GM12878 (cell line): Measurements from ENCODE around the gene PRKN. TPM values are rescaled to one million over a fixed set of nuclear protein-coding genes. Genes with fewer than 3 reads are reported as not detected.

Experiments
- ATAC-seq: fragments of 200-7000 bp; cut with Tn5 transposase; 3 replicates; pipeline ENCODE4 v1.9.1; 2020; ENCODE audit warnings: mild to moderate bottlenecking, moderate library complexity
- BruUV-seq: library from RNA; stranded (reverse); fragments of 400-500 nt; replicated peaks from 2 replicates; lab custom pipeline; 2021; lab: Mats Ljungman, UMichigan
- CTCF ChIA-PET: fragments of 300-600 bp; sonication (Branson Sonifier 250); formaldehyde crosslinking; extraction: SDS; loops from one replicate; lab custom pipeline; 2021; ENCODE audit warnings: inconsistent platforms; lab: Yijun Ruan, JAX
- POLR2A ChIA-PET: fragments of 350-600 bp; formaldehyde crosslinking; extraction: SDS; loops from one replicate; lab custom pipeline; 2021; ENCODE audit warnings: inconsistent platforms; lab: Charles Lee
- RAD21 ChIA-PET: fragments of 300-600 bp; sonication (Branson Sonifier 250); formaldehyde crosslinking; loops from one replicate; lab custom pipeline; 2023; ENCODE audit warnings: antibody characterized with exemption; ENCODE audit not compliant: unreplicated experiment; lab: Charles Lee
- SMC1A ChIA-PET: fragments of 300-600 bp; sonication (Branson Sonifier 250); formaldehyde crosslinking; loops from one replicate; lab custom pipeline; 2023; ENCODE audit not compliant: unreplicated experiment, uncharacterized antibody; lab: Charles Lee
- DNase-seq: peaks from one replicate; pipeline ENCODE4 v3.0.0-alpha.2; 2011; ENCODE audit warnings: low read depth, low spot score
- FAIRE-seq: peaks from 3 replicates; lab custom pipeline; 2011; peaks lifted over from hg19 to GRCh38; lab: Jason Lieb, UNC
- H2AFZ ChIP-seq: 2 replicates; pipeline ENCODE4 v1.6.0; 2011; ENCODE audit warnings: low read depth, low read length, control low read depth; ENCODE audit not compliant: control insufficient read depth
- H3K27ac ChIP-seq: 2 replicates; pipeline ENCODE4 v1.5.1; 2011; ENCODE audit warnings: control low read depth; ENCODE audit not compliant: control insufficient read depth, insufficient read depth
- H3K27me3 ChIP-seq, 2 experiments: replicated peaks in 1 of 2; 2 replicates each; pipeline versions ENCODE4 v1.6.0 to v1.6.1; 2011; ENCODE audit warnings: low read length in 1 of 2; ENCODE audit not compliant: control insufficient read depth in 2 of 2, insufficient read depth in 2 of 2
- H3K36me3 ChIP-seq, 2 experiments: 2 replicates each; pipeline ENCODE4 v1.5.1; 2011; ENCODE audit warnings: low read length in 1 of 2; ENCODE audit not compliant: control insufficient read depth in 2 of 2, insufficient read depth in 2 of 2
- H3K4me1 ChIP-seq: 2 replicates; pipeline ENCODE4 v1.6.1; 2011; ENCODE audit warnings: mild to moderate bottlenecking, low read length, moderate library complexity, mixed read lengths; ENCODE audit not compliant: control insufficient read depth, insufficient read depth
- H3K4me2 ChIP-seq: 2 replicates; pipeline ENCODE4 v1.6.0; 2011; ENCODE audit warnings: control low read depth; ENCODE audit not compliant: control insufficient read depth, insufficient read depth
- H3K4me3 ChIP-seq: fragments of 200-600 bp; sonication (generic); 2 replicates; pipeline ENCODE4 v1.5.1; 2016
- H3K79me2 ChIP-seq: 2 replicates; pipeline ENCODE4 v1.6.0; 2011; ENCODE audit warnings: low read length; ENCODE audit not compliant: control insufficient read depth, insufficient read depth
- H3K9ac ChIP-seq: 2 replicates; pipeline ENCODE4 v1.8.0; 2011; ENCODE audit warnings: low read length, control low read depth, mixed read lengths; ENCODE audit not compliant: control insufficient read depth, insufficient read depth
- H3K9me3 ChIP-seq: replicated peaks from 3 replicates; pipeline ENCODE4 v1.5.1; 2011; ENCODE audit warnings: mild to moderate bottlenecking, low read length; ENCODE audit not compliant: control insufficient read depth, insufficient read depth
- H4K20me1 ChIP-seq: 2 replicates; pipeline ENCODE4 v1.6.0; 2011; ENCODE audit not compliant: control insufficient read depth, insufficient read depth
- CREB1 ChIP-seq: IDR thresholded peaks from 2 replicates; pipeline ENCODE4 v1.6.1; 2012; ENCODE audit warnings: low read depth, mild to moderate bottlenecking, inconsistent platforms
- DPF2 ChIP-seq: fragments of 450-650 bp; IDR thresholded peaks from 2 replicates; pipeline ENCODE4 v1.6.1; 2017; ENCODE audit warnings: mild to moderate bottlenecking
- GATAD2B ChIP-seq: fragments of 450-650 bp; conservative IDR thresholded peaks from 2 replicates; pipeline ENCODE4 v1.6.1; 2017; ENCODE audit warnings: low read depth, mild to moderate bottlenecking, moderate library complexity
- JUND ChIP-seq: IDR thresholded peaks from 2 replicates; pipeline ENCODE4 v1.6.1; 2012; ENCODE audit warnings: low read depth, mild to moderate bottlenecking, low read length, improper control_type of control experiment, moderate library complexity
- KAT2A ChIP-seq: conservative IDR thresholded peaks from 2 replicates; pipeline ENCODE4 v1.6.1; 2011; ENCODE audit warnings: low read depth, low read length; ENCODE audit not compliant: control insufficient read depth
- KDM1A ChIP-seq: fragments of 200-600 bp; sonication (generic); IDR thresholded peaks from 2 replicates; pipeline ENCODE4 v1.6.1; 2016; ENCODE audit warnings: borderline replicate concordance
- TCF7 ChIP-seq: IDR thresholded peaks from 2 replicates; pipeline ENCODE4 v1.6.1; 2014; ENCODE audit warnings: antibody characterized with exemption, borderline replicate concordance
- YY1 ChIP-seq: IDR thresholded peaks from 2 replicates; pipeline ENCODE4 v1.6.1; 2011; ENCODE audit warnings: low read depth, mild to moderate bottlenecking, low read length
- WGBS: methylation state at CpG from one replicate; pipeline ENCODE4 v1.1.6; 2016; ENCODE audit warnings: low lambda C conversion rate; ENCODE audit not compliant: insufficient replicate concordance, insufficient coverage; ENCODE audit errors: missing lambda C conversion rate; 5-methylcytosine and 5-hydroxymethylcytosine counted together
- in situ Hi-C: fragments of 300-500 bp; cut with MboI; formaldehyde crosslinking; loops from 9 replicates; pipeline ENCODE4 v1.14.3; 2018; ENCODE audit warnings: mixed read lengths
- intact Hi-C: fragments of 100-400 bp; cut with micrococcal nuclease; formaldehyde crosslinking; loops from one replicate; pipeline ENCODE4 v1.14.2; 2022; ENCODE audit not compliant: unreplicated experiment
- polyA plus RNA-seq, 11 experiments: library from polyadenylated mRNA; depleted of rRNA in 4 of 11; unstranded in 6 of 11; stranded (reverse) in 5 of 11; fragments of >200 nt; fragmentation: Nextera tagmentation in 4 of 11; fragmentation: Illumina TruSeq in 1 of 11; extraction: Ambion mirVana in 4 of 11; extraction: Trizol in 1 of 11; gene quantifications; 1 replicate in 1 of 11; 2 replicates in 10 of 11; pipeline versions ENCODE4 v1.2.1 to v1.2.3, GENCODE V29; 2011 to 2016; ENCODE audit warnings: inconsistent platforms in 2 of 11, missing spikeins in 2 of 11, low read depth in 1 of 11
- total RNA-seq, 4 experiments: library from RNA; depleted of rRNA in 3 of 4; stranded (reverse); fragments of >200 nt in 3 of 4; fragmentation: Illumina TruSeq in 1 of 4; extraction: Trizol in 1 of 4; gene quantifications; 2 replicates each; pipeline versions ENCODE4 v1.2.1 to v1.2.3, GENCODE V29; 2013 to 2021
- TF ChIP-seq, protein P1 (sequence below): fragments of 450-650 bp; formaldehyde crosslinking; IDR thresholded peaks from 2 replicates; pipeline ENCODE4 v1.4.0; 2020; ENCODE audit warnings: mild to moderate bottlenecking, moderate library complexity
- TF ChIP-seq, protein P2 (sequence below): fragments of 450-650 bp; formaldehyde crosslinking; IDR thresholded peaks from 2 replicates; pipeline ENCODE4 v1.5.0; 2022; ENCODE audit warnings: mild to moderate bottlenecking, missing genetic modification characterization
- TF ChIP-seq, protein P3 (sequence below): IDR thresholded peaks from 2 replicates; pipeline ENCODE4 v1.6.1; 2012; ENCODE audit warnings: mild to moderate bottlenecking, low read depth, low read length
- TF ChIP-seq, protein P4 (sequence below): IDR thresholded peaks from 2 replicates; pipeline ENCODE4 v1.6.1; 2012; ENCODE audit warnings: low read depth, low read length, improper control_type of control experiment

PRKN gene
- total and polyA plus RNA-seq, 10 of the 15 experiments (the other 5 are each of a cell fraction or from before 2014, with no cell fraction given) = 0.06 to 0.09 TPM; not detected in 8

DNA sequence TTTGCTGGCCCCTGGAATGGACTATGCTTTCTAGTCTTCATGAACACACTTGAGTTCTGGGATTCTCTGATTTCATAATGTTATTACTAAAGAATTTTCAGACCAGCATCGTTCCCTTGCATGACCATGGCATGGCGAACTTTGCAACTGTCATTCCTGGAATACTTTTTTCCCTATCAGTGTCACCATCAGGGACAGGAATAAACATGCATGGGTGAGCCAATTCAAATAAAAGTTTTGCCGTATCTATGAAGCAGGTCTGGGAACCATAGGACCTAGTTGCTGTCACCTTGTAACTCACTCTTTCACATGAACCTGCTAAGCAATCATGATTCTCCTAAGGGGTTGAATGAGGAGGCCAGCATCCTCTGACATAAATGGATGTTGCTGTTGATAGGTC, 1385.5 kb downstream of the PRKN start:
- no peaks in the 10 kb centered on the region for H3K9me3 ChIP-seq
- no peak overlapping the region for H3K4me3 ChIP-seq
- H4K20me1 ChIP-seq = no peaks in the 10 kb centered on the region
- FAIRE-seq = no peak
- no peak for ATAC-seq
- no peaks in the 10 kb centered on the region for H3K79me2 ChIP-seq
- in situ Hi-C loops = no loop called here
- SMC1A ChIA-PET = no interaction called here
- no peak overlapping the region for H3K9ac ChIP-seq
- no peaks in the 10 kb centered on the region for H3K4me1 ChIP-seq
- intact Hi-C loops = no loop called here
- H3K27ac ChIP-seq = no peak overlapping the region
- DNase-seq = no peak
- no peak overlapping the region for H3K4me2 ChIP-seq
- CTCF ChIA-PET = interaction anchor here (1.5 kb wide), 1 partner anchor 29 kb away, joined by 3 read pairs; no protein-coding TSS in a partner anchor
- WGBS = 18% methylated on average over 3 of the region's 3 CpGs
- POLR2A ChIA-PET = no interaction called here
- H2AFZ ChIP-seq = no peak overlapping the region
- BruUV-seq = no TSS peak
- no peaks in the 10 kb centered on the region for H3K36me3 ChIP-seq
- RAD21 ChIA-PET = no interaction called here
- H3K27me3 ChIP-seq = no peaks in the 10 kb centered on the region
- TF ChIP-seq KDM1A (no peak), DPF2 (no peak), KAT2A (no peak), GATAD2B (no peak), YY1 (no peak), JUND (no peak), TCF7 (no peak), CREB1 (no peak)
- TF ChIP-seq, protein P1, sequence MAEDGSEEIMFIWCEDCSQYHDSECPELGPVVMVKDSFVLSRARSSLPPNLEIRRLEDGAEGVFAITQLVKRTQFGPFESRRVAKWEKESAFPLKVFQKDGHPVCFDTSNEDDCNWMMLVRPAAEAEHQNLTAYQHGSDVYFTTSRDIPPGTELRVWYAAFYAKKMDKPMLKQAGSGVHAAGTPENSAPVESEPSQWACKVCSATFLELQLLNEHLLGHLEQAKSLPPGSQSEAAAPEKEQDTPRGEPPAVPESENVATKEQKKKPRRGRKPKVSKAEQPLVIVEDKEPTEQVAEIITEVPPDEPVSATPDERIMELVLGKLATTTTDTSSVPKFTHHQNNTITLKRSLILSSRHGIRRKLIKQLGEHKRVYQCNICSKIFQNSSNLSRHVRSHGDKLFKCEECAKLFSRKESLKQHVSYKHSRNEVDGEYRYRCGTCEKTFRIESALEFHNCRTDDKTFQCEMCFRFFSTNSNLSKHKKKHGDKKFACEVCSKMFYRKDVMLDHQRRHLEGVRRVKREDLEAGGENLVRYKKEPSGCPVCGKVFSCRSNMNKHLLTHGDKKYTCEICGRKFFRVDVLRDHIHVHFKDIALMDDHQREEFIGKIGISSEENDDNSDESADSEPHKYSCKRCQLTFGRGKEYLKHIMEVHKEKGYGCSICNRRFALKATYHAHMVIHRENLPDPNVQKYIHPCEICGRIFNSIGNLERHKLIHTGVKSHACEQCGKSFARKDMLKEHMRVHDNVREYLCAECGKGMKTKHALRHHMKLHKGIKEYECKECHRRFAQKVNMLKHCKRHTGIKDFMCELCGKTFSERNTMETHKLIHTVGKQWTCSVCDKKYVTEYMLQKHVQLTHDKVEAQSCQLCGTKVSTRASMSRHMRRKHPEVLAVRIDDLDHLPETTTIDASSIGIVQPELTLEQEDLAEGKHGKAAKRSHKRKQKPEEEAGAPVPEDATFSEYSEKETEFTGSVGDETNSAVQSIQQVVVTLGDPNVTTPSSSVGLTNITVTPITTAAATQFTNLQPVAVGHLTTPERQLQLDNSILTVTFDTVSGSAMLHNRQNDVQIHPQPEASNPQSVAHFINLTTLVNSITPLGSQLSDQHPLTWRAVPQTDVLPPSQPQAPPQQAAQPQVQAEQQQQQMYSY (CRISPR knock-in tag) = no peak
- TF ChIP-seq, protein P2, sequence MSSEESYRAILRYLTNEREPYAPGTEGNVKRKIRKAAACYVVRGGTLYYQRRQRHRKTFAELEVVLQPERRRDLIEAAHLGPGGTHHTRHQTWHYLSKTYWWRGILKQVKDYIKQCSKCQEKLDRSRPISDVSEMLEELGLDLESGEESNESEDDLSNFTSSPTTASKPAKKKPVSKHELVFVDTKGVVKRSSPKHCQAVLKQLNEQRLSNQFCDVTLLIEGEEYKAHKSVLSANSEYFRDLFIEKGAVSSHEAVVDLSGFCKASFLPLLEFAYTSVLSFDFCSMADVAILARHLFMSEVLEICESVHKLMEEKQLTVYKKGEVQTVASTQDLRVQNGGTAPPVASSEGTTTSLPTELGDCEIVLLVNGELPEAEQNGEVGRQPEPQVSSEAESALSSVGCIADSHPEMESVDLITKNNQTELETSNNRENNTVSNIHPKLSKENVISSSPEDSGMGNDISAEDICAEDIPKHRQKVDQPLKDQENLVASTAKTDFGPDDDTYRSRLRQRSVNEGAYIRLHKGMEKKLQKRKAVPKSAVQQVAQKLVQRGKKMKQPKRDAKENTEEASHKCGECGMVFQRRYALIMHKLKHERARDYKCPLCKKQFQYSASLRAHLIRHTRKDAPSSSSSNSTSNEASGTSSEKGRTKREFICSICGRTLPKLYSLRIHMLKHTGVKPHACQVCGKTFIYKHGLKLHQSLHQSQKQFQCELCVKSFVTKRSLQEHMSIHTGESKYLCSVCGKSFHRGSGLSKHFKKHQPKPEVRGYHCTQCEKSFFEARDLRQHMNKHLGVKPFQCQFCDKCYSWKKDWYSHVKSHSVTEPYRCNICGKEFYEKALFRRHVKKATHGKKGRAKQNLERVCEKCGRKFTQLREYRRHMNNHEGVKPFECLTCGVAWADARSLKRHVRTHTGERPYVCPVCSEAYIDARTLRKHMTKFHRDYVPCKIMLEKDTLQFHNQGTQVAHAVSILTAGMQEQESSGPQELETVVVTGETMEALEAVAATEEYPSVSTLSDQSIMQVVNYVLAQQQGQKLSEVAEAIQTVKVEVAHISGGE (CRISPR knock-in tag) = no peak
- TF ChIP-seq, protein P3, sequence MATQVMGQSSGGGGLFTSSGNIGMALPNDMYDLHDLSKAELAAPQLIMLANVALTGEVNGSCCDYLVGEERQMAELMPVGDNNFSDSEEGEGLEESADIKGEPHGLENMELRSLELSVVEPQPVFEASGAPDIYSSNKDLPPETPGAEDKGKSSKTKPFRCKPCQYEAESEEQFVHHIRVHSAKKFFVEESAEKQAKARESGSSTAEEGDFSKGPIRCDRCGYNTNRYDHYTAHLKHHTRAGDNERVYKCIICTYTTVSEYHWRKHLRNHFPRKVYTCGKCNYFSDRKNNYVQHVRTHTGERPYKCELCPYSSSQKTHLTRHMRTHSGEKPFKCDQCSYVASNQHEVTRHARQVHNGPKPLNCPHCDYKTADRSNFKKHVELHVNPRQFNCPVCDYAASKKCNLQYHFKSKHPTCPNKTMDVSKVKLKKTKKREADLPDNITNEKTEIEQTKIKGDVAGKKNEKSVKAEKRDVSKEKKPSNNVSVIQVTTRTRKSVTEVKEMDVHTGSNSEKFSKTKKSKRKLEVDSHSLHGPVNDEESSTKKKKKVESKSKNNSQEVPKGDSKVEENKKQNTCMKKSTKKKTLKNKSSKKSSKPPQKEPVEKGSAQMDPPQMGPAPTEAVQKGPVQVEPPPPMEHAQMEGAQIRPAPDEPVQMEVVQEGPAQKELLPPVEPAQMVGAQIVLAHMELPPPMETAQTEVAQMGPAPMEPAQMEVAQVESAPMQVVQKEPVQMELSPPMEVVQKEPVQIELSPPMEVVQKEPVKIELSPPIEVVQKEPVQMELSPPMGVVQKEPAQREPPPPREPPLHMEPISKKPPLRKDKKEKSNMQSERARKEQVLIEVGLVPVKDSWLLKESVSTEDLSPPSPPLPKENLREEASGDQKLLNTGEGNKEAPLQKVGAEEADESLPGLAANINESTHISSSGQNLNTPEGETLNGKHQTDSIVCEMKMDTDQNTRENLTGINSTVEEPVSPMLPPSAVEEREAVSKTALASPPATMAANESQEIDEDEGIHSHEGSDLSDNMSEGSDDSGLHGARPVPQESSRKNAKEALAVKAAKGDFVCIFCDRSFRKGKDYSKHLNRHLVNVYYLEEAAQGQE = no peak
- TF ChIP-seq, protein P4, sequence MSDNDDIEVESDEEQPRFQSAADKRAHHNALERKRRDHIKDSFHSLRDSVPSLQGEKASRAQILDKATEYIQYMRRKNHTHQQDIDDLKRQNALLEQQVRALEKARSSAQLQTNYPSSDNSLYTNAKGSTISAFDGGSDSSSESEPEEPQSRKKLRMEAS = no peak
